Mucosa of descending colon (tissue), 3 donors: Measurements from ENCODE around the gene FPGS. TPM values are rescaled to one million over a fixed set of nuclear protein-coding genes. Genes with fewer than 3 reads are reported as not detected.

Source experiments
- ATAC-seq: fragments of 200-7000 bp; cut with Tn5 transposase; one replicate; pipeline ENCODE4 v1.9.1; 2020; ENCODE audit warnings: mild to moderate bottlenecking, moderate library complexity
- DNase-seq, 3 donors: peaks; one replicate each; pipeline ENCODE4 v3.0.0-alpha.2; 2020
- H3K36me3 ChIP-seq: fragments of 200-600 bp; one replicate; pipeline ENCODE4 v1.8.0; 2021; ENCODE audit warnings: low read depth, mild to moderate bottlenecking
- H3K4me1 ChIP-seq: fragments of 200-600 bp; one replicate; pipeline ENCODE4 v1.8.0; 2021; ENCODE audit warnings: low read depth, mild to moderate bottlenecking
- H3K4me3 ChIP-seq: fragments of 200-600 bp; one replicate; pipeline ENCODE4 v1.8.0; 2021; ENCODE audit warnings: mild to moderate bottlenecking
- H3K9me3 ChIP-seq: fragments of 200-600 bp; one replicate; pipeline ENCODE4 v1.8.0; 2021; ENCODE audit warnings: mild to moderate bottlenecking
- intact Hi-C, 2 donors: fragments of 100-400 bp; cut with DNase I in 1 of 2; cut with micrococcal nuclease in 1 of 2; formaldehyde crosslinking; loops; one replicate each; pipeline versions ENCODE4 v1.11.0 to v1.11.1; 2022; cut with DNase I, micrococcal nuclease
- total RNA-seq, 3 donors: library from RNA; stranded (reverse); fragmentation: NEBNext Ultra II Directional in 2 of 3; extraction: Animal tissue kit (Norgen Biotek cat#: 25700) in 2 of 3; gene quantifications; one replicate each; pipeline versions ENCODE4 v1.2.1 to v1.2.4, GENCODE V29; 2021 to 2023
- TF ChIP-seq, protein P1 (sequence below): fragments of 200-600 bp; IDR thresholded peaks from one replicate; pipeline ENCODE4 v1.8.0; 2022; ENCODE audit warnings: antibody characterized with exemption, mild to moderate bottlenecking
- donor health status: DM: no; HTN: no; CAD: no; lungs with moderate emphysema.
- donor health status: DM: no; HTN: no; CAD: no.
- donor health status: DM: no; HTN: yes; CAD: no.

The FPGS gene
- total RNA-seq, 3 donors from 2014 or later: 41.0 to 46.5 (median 41.3) TPM

DNA sequence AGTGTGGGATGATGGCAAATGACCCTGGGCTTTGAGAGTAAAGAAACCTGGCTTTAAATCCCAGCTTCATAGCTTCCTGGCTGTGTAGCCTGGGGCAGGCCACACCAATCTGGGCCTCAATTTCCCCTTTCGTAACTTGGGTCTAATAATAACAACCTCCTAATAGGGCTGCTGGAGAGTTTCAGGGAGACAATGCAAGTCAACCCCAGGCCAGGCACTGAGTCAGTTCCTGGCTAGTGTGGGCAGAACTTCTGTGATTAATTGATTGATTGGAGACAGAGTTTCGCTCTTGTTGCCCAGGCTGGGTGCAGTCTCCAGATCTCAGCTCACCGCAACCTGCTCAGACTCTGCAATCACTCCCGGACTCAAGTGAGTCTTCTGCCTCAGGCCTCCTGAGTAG lies 20.9 kb upstream of the FPGS start:
- DNase-seq (no peak), ATAC-seq (no peak)
- H3K36me3 ChIP-seq: no peaks in the 10 kb centered on the region
- H3K9me3 ChIP-seq: no peaks in the 10 kb centered on the region
- H3K4me3 ChIP-seq: no peak overlapping the region
- TF ChIP-seq, protein P1, sequence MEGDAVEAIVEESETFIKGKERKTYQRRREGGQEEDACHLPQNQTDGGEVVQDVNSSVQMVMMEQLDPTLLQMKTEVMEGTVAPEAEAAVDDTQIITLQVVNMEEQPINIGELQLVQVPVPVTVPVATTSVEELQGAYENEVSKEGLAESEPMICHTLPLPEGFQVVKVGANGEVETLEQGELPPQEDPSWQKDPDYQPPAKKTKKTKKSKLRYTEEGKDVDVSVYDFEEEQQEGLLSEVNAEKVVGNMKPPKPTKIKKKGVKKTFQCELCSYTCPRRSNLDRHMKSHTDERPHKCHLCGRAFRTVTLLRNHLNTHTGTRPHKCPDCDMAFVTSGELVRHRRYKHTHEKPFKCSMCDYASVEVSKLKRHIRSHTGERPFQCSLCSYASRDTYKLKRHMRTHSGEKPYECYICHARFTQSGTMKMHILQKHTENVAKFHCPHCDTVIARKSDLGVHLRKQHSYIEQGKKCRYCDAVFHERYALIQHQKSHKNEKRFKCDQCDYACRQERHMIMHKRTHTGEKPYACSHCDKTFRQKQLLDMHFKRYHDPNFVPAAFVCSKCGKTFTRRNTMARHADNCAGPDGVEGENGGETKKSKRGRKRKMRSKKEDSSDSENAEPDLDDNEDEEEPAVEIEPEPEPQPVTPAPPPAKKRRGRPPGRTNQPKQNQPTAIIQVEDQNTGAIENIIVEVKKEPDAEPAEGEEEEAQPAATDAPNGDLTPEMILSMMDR: no peak
- intact Hi-C loops: loop anchor here in 1 of 2 donors (5.0 kb wide), 1 partner anchor 45 kb away; the partner anchor contains the start of gene TOR2A
- peaks cover 13% of the 10 kb centered on the region for H3K4me1 ChIP-seq

DNA sequence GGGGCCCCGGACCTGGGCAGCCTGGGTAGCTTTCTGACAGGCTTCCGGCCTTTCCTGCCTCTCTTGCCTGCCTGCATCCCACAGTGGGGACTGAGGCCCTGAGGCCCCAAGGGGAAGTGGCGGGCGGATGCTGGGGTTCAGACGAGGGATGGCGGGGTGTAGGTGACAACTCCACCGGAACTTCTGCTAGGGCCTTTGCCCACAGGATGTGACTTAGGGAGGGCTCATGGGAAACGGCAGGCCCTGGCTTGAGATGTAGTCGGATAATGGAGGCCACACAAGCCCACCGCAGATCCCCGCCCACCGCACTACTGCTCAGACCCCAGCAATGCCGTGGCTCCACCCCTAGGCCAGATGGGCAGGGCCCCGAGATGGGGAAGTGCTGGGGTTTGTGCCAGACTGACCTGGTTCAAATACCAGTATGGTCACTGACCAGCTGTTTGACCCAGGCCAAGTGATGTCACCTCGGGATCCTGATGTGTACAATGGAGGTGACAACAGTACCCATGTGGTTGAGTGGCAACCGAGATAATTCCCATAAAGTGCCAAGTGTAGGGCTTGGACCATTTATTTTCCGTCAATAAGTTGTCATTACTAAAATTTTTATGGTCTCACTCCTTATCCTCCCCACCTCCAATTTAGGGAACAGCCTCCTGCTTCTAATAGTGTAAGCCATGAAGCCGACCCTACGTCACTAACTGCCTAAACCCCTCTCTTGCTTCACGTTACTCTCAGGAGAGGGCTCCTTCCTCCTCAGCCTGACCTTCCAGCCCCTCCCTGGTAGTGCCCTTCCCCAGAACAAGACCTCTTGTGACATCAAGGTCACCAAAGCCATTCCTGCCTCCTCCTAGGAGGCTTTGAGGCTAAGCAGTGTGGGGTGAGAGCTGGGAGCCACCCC lies 19.3 kb upstream of the FPGS start:
- peaks cover 23% of the 10 kb centered on the region for H3K4me1 ChIP-seq
- H3K36me3 ChIP-seq: peaks cover 12% of the 10 kb centered on the region
- no peaks in the 10 kb centered on the region for H3K9me3 ChIP-seq
- peak; percentile 12 for ATAC-seq
- peak; percentile 60 to 92 (median 74) for DNase-seq
- intact Hi-C loops: loop anchor here in 1 of 2 donors (5.0 kb wide), 1 partner anchor 46 kb away; the partner anchor contains the start of gene TOR2A
- no peak overlapping the region for H3K4me3 ChIP-seq
- TF ChIP-seq, protein P1: no peak

DNA sequence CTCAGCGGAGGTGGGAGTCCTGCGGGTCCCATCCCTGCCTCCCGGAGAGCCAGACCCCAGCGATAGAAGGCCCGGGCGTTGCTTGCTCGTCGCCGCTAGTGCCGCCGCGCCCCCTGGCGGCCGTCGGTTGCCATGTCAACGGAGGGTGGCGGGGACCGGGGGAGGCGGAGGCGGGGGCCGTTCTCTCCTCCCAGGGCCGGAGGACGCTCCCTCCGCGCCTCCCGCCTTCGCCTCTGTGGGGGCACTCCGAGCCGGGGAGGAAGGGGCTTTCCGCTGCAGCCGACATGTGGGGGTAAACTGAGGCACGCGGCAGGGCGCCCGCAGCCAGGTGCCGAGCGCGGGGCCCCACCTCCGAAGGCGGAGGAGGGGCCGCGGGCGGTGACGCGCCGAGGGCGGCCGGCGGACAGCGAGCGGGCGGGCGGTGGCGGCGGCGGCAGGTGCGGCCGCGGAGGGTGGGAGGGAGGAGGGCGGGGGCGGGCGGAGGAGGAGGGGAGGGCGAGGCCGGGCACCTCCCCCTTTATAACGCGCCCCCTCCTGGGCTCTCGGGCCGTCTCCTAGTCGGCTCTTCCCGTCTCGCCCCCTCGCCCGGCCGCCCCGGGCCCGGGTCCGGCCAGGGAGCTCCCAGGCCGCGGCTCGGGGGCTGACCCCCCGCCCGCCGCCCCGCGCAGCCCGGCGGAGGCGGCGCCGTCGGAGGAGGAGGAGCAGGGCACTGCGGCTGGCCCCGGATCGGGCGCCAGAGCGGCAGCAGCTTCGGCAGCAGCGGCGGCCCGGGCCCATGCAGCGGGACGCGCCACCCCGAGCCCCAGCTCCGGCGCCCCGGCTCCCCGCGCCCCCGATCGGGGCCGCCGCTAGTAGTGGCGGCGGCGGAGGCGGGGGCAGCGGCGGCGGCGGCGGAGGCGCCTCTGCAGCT lies 17.4 kb upstream of the FPGS start:
- H3K36me3 ChIP-seq: peaks cover 27% of the 10 kb centered on the region
- TF ChIP-seq, protein P1: peak; percentile 70
- DNase-seq (peak; percentile 88 to 93 (median 93)), ATAC-seq (peak; percentile 80)
- H3K4me3 ChIP-seq: peak overlapping the region; percentile 93
- no peaks in the 10 kb centered on the region for H3K9me3 ChIP-seq
- peaks cover 27% of the 10 kb centered on the region for H3K4me1 ChIP-seq
- intact Hi-C loops: no loop called here

DNA sequence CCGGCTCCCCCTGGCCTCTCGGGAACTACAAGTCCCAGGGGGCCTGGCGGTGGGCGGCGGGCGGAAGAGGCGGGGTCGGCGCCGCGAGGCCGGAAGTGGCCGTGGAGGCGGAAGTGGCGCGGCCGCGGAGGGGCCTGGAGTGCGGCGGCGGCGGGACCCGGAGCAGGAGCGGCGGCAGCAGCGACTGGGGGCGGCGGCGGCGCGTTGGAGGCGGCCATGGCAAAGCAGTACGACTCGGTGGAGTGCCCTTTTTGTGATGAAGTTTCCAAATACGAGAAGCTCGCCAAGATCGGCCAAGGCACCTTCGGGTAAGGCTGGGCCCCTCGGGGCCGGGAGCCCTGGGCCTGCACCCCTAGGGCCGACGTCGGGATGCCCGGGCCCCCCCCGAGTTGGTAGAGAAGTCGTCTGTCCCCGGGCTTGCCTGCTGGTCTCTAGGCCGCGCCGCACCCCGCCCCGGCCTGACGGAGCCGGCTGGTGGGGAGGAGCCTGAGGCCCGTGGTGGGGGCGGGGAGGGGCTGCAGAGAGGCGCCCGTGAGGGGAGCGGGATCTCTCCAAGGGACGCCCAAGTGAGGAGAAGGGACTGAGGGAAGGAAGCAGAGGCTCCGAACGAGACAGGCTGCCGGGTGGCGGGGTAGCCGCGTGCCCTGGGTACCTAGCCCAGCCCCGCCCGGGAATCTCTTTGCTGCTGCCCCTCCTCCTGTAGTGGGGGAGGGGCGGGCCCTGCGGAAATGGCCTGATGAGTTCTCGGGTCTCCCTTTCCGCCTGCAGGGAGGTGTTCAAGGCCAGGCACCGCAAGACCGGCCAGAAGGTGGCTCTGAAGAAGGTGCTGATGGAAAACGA lies 16.5 kb upstream of the FPGS start, which contains the start of gene CDK9:
TSS of gene CDK9 (plus strand) at position 102 of the 840 bp plus-strand sequence. CDS start at position 217, 115 bp downstream.
- Histone ChIP-seq H3K4me1 (peaks cover 25% of the 10 kb centered on the region), H3K4me3 (peak within 1 kb of the TSS; percentile 93), H3K9me3 (no peaks in the 10 kb centered on the region), H3K36me3 (peaks cover 27% of the 10 kb centered on the region)
- intact Hi-C loops: no loop called here
- TF ChIP-seq, protein P1: no peak
- DNase-seq (peak; percentile 92 to 96 (median 95)), ATAC-seq (peak; percentile 82)

DNA sequence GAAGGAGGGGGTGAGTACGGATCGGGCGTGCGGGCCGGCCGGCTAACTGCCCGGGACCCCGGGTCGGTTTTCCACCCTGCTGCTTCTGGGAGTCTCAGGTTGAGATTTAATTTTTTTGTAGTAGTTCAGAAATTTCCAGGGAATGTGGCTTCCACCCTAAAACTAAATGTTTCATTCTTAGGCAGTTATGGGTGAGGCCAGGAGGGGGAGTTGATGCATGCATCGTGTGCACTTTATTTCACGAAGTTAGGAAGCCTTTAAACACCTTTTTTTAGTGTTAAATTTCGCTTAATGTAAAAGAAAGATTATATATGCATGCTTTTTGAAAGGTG lies 15.9 kb upstream of the FPGS start:
- ATAC-seq (no peak), DNase-seq (peak in 1 of 3 donors; percentile 32)
- TF ChIP-seq, protein P1: peak; percentile 18
- Histone ChIP-seq H3K4me1 (peaks cover 25% of the 10 kb centered on the region), H3K36me3 (peaks cover 27% of the 10 kb centered on the region), H3K4me3 (peak overlapping the region; percentile 93), H3K9me3 (no peaks in the 10 kb centered on the region)
- intact Hi-C loops: no loop called here
